ENCODE data around the gene NEXMIF.

NEXMIF gene

DNA sequence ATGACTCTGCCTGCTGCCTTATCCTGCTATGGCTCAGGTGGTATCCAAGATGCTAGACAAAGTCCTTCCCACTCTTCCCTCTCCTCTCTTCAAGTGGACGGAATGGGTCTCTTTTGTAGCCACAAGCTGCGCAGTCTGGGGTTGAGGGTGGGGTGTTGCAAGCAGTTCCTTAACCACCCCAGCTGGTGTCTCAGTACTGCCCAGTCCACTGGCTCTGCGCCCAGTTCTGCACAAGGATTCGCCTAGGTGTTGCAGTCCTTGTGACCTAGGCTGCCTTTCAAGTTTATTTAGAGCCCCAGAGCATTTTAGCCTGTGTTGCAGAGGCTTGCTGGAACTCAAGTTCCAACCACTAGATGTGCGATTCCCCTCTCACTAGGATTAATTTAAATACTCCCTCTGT is 120.7 kb downstream of the NEXMIF start:
- Mint-ChIP-seq H3K27ac (no peak overlapping the region), H3K9me3 (peaks cover 15% of the 10 kb centered on the region), H3K27me3 (ENCODE audit: low read depth) (no peaks in the 10 kb centered on the region), H3K4me1 (no peaks in the 10 kb centered on the region), H3K4me3 (no peak overlapping the region), H3K36me3 (ENCODE audit: low read depth) (no peaks in the 10 kb centered on the region)
- TF ChIP-seq, protein P1, sequence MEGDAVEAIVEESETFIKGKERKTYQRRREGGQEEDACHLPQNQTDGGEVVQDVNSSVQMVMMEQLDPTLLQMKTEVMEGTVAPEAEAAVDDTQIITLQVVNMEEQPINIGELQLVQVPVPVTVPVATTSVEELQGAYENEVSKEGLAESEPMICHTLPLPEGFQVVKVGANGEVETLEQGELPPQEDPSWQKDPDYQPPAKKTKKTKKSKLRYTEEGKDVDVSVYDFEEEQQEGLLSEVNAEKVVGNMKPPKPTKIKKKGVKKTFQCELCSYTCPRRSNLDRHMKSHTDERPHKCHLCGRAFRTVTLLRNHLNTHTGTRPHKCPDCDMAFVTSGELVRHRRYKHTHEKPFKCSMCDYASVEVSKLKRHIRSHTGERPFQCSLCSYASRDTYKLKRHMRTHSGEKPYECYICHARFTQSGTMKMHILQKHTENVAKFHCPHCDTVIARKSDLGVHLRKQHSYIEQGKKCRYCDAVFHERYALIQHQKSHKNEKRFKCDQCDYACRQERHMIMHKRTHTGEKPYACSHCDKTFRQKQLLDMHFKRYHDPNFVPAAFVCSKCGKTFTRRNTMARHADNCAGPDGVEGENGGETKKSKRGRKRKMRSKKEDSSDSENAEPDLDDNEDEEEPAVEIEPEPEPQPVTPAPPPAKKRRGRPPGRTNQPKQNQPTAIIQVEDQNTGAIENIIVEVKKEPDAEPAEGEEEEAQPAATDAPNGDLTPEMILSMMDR (IDR thresholded peaks at IDR 0.05; ENCODE audit: unreplicated experiment in 3 of 3), result no peak

DNA sequence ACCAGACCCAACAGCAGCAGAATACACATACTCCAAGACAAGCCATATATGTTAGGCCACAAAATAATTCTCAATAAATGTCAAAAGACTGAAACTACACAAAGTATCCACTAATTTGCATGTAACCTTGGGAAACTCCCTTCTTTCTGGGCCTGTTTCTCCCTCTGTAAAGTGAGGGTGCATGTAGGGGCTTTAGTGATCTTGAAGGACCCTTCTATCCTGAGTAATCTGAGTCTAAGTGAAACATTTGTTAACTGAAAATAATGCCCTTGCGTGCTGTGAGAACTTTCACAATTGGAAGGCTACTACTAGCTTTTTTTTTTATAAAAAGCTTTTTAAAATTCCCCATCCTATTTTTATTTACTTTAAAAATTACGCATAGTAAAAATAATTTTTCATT is 125.2 kb downstream of the NEXMIF start:
- no peak overlapping the region for H3K27ac Mint-ChIP-seq
- no peaks in the 10 kb centered on the region for H3K36me3 Mint-ChIP-seq (ENCODE audit: low read depth)
- no peak overlapping the region for H3K4me3 Mint-ChIP-seq
- no peaks in the 10 kb centered on the region for H3K27me3 Mint-ChIP-seq (ENCODE audit: low read depth)
- TF ChIP-seq, protein P1 (IDR thresholded peaks at IDR 0.05; ENCODE audit: unreplicated experiment in 3 of 3), result no peak
- no peaks in the 10 kb centered on the region for H3K4me1 Mint-ChIP-seq
- peaks cover 10% of the 10 kb centered on the region for H3K9me3 Mint-ChIP-seq

DNA sequence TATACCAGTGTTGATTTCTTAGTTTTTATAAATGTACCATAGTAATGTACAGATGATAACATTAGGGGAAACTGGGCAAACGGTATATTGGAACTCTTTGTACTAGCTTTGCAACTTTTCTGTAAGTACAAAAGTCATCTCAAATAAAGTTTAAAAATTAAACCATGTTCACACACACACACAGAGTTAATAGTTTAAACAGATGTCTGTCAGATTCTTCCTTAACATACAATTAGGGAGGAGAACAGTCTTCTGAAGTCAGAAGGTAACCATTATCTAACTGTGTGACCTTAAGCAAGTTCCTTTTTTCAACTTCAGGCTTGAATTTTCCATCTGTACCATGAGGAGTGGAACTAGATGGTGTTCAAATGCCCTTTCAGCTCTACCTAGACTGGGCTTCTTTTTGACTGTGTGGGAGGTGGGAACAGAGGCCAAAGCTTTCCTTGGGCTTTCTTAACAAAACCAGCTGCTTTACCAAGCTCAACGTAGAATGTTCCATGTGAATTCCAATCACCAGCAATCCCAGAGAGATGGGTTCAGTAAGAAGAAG is 127.8 kb downstream of the NEXMIF start:
- H3K4me3 Mint-ChIP-seq, result no peak overlapping the region
- no peak overlapping the region for H3K27ac Mint-ChIP-seq
- peaks cover 11% of the 10 kb centered on the region for H3K9me3 Mint-ChIP-seq
- no peaks in the 10 kb centered on the region for H3K27me3 Mint-ChIP-seq (ENCODE audit: low read depth)
- TF ChIP-seq, protein P1 (IDR thresholded peaks at IDR 0.05; ENCODE audit: unreplicated experiment in 3 of 3), result no peak
- no peaks in the 10 kb centered on the region for H3K4me1 Mint-ChIP-seq
- H3K36me3 Mint-ChIP-seq (ENCODE audit: low read depth), result no peaks in the 10 kb centered on the region

DNA sequence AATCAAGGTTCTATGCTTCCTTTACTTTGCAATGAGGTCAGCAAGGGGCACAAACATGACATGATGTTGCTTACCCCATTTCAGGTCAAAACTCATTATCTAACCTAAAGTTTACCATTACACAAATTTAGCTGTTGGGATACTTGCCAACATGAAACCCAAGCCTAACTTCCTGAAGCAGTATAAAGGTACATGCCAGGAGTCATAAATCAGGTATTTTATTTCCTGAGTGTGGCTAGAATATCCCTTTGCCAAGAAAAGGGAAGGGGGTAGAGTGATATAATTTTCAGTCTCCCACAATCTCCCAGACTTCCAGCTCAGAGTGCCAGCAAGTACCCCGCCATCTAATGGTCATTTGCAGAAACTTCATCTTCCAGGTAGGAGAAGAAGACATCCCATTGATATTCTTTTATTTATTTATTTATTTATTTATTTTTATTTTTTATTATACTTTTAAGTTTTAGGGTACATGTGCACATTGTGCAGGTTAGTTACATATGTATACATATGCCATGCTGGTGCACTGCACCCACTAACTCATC is 136.6 kb downstream of the NEXMIF start:
- Mint-ChIP-seq H3K9me3 (peaks cover 10% of the 10 kb centered on the region), H3K27ac (no peak overlapping the region), H3K4me3 (no peak overlapping the region), H3K4me1 (no peaks in the 10 kb centered on the region), H3K27me3 (ENCODE audit: low read depth) (no peaks in the 10 kb centered on the region), H3K36me3 (ENCODE audit: low read depth) (no peaks in the 10 kb centered on the region)
- TF ChIP-seq, protein P1 (IDR thresholded peaks at IDR 0.05; ENCODE audit: unreplicated experiment in 3 of 3), result no peak

DNA sequence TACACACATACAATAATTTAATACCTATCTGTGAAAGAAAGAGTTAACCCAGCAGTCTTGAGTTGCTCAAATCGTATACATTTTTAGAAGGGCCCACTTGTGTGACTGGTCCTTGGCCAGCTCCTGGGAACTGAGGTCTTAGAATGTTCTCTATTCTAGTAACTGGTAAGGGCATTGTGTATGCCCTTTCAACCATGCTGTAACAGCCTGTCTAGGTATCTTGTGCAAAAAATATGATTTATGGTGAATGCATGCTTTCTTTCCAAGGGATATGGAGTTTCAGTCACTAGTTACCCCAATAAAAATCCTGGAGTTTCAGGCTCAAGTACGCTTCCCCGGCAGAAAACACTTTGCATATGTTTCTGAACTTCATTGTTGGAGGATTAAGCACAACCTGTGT is 140.6 kb downstream of the NEXMIF start:
- Mint-ChIP-seq H3K4me3 (no peak overlapping the region), H3K9me3 (peaks cover 10% of the 10 kb centered on the region), H3K4me1 (no peaks in the 10 kb centered on the region), H3K36me3 (ENCODE audit: low read depth) (no peaks in the 10 kb centered on the region), H3K27ac (no peak overlapping the region), H3K27me3 (ENCODE audit: low read depth) (no peaks in the 10 kb centered on the region)
- TF ChIP-seq, protein P1 (IDR thresholded peaks at IDR 0.05; ENCODE audit: unreplicated experiment in 3 of 3), result no peak

DNA sequence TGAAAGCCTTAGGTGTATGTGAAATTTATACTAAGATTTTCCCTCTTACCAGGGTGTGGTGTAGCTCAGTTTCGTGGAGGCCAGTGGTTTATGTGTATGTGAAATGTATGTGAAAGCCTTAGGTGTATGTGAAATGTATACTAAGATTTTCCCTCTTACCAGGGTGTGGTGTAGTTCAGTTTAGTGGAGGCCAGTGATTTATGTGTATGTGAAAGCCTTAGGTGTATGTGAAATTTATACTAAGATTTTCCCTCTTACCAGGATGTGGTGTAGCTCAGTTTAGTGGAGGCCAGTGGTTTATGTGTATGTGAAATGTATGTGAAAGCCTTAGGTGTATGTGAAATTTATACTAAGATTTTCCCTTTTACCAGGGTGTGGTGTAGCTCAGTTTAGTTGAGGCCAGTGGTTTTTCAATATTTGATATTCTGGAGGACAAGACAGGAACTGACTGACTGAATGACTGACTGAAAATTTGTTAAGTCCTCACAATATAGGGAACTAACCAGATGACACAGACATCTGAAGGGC is 143.7 kb downstream of the NEXMIF start:
- TF ChIP-seq, protein P1 (IDR thresholded peaks at IDR 0.05; ENCODE audit: unreplicated experiment in 3 of 3), result no peak
- Mint-ChIP-seq H3K27ac (no peak overlapping the region), H3K36me3 (ENCODE audit: low read depth) (no peaks in the 10 kb centered on the region), H3K9me3 (peaks cover 5% of the 10 kb centered on the region), H3K4me3 (no peak overlapping the region), H3K4me1 (no peaks in the 10 kb centered on the region), H3K27me3 (ENCODE audit: low read depth) (peaks cover 4% of the 10 kb centered on the region)
